Gastroesophageal sphincter (tissue), 4 donors: ENCODE results near the gene UBE2E3. TPM values are rescaled to one million over a fixed set of nuclear protein-coding genes. Genes with fewer than 3 reads are reported as not detected.

Experiments
- ATAC-seq: fragments of 150-250 bp; one replicate; pipeline ENCODE4 v1.9.1; 2016; ENCODE audit warnings: mild to moderate bottlenecking, moderate library complexity
- H3K27ac ChIP-seq, 4 donors: fragments of 200-600 bp; sonication (generic) in 3 of 4; 1 replicate in 3 of 4; 2 replicates in 1 of 4; pipeline ENCODE4 v1.5.1; 2016 to 2019
- H3K27me3 ChIP-seq: fragments of 200-600 bp; sonication (generic); one replicate; pipeline ENCODE4 v1.5.1; 2019
- H3K36me3 ChIP-seq, 2 donors: fragments of 200-600 bp; sonication (generic); one replicate each; pipeline ENCODE4 v1.5.1; 2019; ENCODE audit warnings: control low read depth in 1 of 2
- H3K4me1 ChIP-seq, 3 donors: fragments of 200-600 bp; sonication (generic); 1 replicate in 2 of 3; 2 replicates in 1 of 3; pipeline ENCODE4 v1.5.1; 2016 to 2019; ENCODE audit warnings: control low read depth in 2 of 3
- H3K4me3 ChIP-seq, 2 donors: fragments of 200-600 bp; sonication (generic); one replicate each; pipeline ENCODE4 v1.5.1; 2019; ENCODE audit warnings: mild to moderate bottlenecking in 1 of 2, moderate library complexity in 1 of 2
- H3K9me3 ChIP-seq, 3 donors: fragments of 200-600 bp; sonication (generic); one replicate each; pipeline ENCODE4 v1.5.1; 2017 to 2019; ENCODE audit warnings: control low read depth in 2 of 3
- EP300 ChIP-seq: sonication (generic); formaldehyde crosslinking; IDR thresholded peaks from one replicate; pipeline ENCODE4 v1.6.1; 2017; ENCODE audit warnings: antibody characterized with exemption, mild to moderate bottlenecking
- POLR2A ChIP-seq, 2 donors: fragments of 450-650 bp; IDR thresholded peaks; one replicate each; pipeline ENCODE4 v1.6.1; 2017; ENCODE audit warnings: antibody characterized with exemption in 2 of 2, mild to moderate bottlenecking in 2 of 2, moderate library complexity in 1 of 2
- POLR2AphosphoS5 ChIP-seq: sonication (generic); formaldehyde crosslinking; IDR thresholded peaks from one replicate; pipeline ENCODE4 v1.6.1; 2017; ENCODE audit warnings: antibody characterized with exemption
- WGBS, 2 donors: methylation state at CpG; one replicate each; pipeline ENCODE4 v1.1.5; 2018; ENCODE audit warnings: low coverage in 1 of 2; 5-methylcytosine and 5-hydroxymethylcytosine counted together
- total RNA-seq, 4 donors: library from RNA; depleted of rRNA; stranded (reverse); fragments of >200 nt; gene quantifications; one replicate each; pipeline ENCODE4 v1.1.0, GENCODE V29; 2016
- TF ChIP-seq, protein P1 (sequence below), 4 experiments: fragments of 200-600 bp in 2 of 4; fragments of 450-650 bp in 2 of 4; sonication (generic) in 1 of 4; IDR thresholded peaks; one replicate each; pipeline ENCODE4 v1.5.1; 2017 to 2019; ENCODE audit warnings: antibody characterized with exemption in 4 of 4, mild to moderate bottlenecking in 2 of 4, moderate library complexity in 2 of 4

UBE2E3 gene
- total RNA-seq, 4 donors from 2014 or later, result 29.9 to 53.5 (median 42.2) TPM

DNA sequence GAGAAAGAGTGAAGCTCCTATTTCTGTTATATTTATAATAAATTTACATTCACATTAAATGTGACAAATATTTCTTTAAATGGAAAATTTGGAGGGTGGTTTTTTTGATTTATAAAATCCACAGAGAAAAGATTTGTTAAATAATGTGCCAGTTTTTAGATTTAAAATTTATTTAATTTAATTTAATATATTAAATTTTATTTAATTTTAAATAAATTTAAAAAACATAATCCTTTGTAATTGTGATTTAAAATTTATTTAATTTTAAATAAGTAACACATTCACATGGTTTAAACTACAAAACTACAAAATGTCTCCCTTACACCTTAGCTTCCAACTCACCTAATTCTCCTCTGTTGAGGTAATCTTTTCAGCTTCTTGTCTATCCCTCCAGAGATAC, 123.3 kb downstream of the UBE2E3 start:
- Histone ChIP-seq H3K4me1 (no peaks in the 10 kb centered on the region), H3K27me3 (no peaks in the 10 kb centered on the region), H3K27ac (no peak overlapping the region), H3K36me3 (no peaks in the 10 kb centered on the region), H3K9me3 (no peaks in the 10 kb centered on the region), H3K4me3 (no peak overlapping the region)
- TF ChIP-seq POLR2AphosphoS5 (no peak), EP300 (no peak), POLR2A (IDR thresholded peaks at IDR 0.05) (no peak)
- TF ChIP-seq, protein P1, sequence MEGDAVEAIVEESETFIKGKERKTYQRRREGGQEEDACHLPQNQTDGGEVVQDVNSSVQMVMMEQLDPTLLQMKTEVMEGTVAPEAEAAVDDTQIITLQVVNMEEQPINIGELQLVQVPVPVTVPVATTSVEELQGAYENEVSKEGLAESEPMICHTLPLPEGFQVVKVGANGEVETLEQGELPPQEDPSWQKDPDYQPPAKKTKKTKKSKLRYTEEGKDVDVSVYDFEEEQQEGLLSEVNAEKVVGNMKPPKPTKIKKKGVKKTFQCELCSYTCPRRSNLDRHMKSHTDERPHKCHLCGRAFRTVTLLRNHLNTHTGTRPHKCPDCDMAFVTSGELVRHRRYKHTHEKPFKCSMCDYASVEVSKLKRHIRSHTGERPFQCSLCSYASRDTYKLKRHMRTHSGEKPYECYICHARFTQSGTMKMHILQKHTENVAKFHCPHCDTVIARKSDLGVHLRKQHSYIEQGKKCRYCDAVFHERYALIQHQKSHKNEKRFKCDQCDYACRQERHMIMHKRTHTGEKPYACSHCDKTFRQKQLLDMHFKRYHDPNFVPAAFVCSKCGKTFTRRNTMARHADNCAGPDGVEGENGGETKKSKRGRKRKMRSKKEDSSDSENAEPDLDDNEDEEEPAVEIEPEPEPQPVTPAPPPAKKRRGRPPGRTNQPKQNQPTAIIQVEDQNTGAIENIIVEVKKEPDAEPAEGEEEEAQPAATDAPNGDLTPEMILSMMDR (IDR thresholded peaks at IDR 0.05), result no peak
- no peak for ATAC-seq

DNA sequence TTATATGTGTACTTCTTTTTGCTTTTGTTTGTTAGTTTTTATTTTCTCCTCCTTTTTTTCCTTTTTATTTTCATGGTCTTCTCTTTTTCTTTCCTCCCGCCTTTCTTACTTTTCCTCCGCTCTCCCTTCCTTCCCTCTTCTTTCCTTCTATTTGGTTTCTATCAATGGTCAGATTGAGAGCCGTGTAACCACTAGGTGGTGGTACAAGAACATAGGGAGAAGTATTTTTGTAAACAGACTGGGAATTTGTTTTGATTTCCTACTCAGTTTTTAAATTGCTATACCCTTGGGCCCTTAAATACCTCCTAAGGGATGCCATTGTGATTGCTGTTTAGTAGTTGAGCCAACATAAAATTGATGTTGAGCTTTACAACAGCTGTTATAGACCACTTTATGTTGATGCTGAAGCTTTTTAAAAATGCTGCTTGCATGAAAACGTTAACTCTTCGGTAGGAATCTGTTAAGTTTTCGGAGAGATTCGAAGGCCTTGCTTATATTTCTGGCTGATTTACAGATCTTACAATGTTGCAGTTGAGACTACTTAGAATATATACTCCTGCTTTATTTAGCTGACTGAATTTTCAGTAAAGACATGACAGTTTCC, 124.2 kb downstream of the UBE2E3 start:
- H3K27ac ChIP-seq, result no peak overlapping the region
- no peaks in the 10 kb centered on the region for H3K9me3 ChIP-seq
- H3K4me3 ChIP-seq, result no peak overlapping the region
- H3K4me1 ChIP-seq, result no peaks in the 10 kb centered on the region
- ATAC-seq, result no peak
- TF ChIP-seq POLR2AphosphoS5, result no peak
- TF ChIP-seq, protein P1 (IDR thresholded peaks at IDR 0.05), result peak in 3 of 4 experiments; percentile 46 to 59 (median 47)
- no peaks in the 10 kb centered on the region for H3K36me3 ChIP-seq
- H3K27me3 ChIP-seq, result no peaks in the 10 kb centered on the region
- WGBS, 2 donors, result 50 to 54% methylated on average over 6 to 7 of the region's 7 CpGs

DNA sequence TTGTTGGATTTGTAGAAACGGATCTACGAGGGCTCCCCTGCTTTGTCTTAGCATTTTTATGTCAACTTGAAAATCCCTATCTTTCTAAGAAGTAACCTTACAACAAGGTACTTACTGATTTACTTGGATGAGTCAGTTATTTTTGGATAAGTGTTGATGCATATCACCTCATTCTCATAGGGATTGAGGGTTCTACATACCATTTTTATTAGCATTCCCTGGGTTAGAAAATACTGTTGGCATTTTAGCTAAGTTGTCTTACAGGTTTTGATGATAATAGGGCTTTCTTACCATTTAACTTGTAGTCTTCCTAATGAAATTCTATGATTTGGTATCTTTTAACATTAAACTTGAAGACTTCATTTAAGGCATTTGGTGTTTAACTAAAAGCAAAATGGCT, 125.2 kb downstream of the UBE2E3 start:
- no peaks in the 10 kb centered on the region for H3K36me3 ChIP-seq
- 50 to 66% methylated on average over 2 of the region's 2 CpGs for WGBS, 2 donors
- no peak for ATAC-seq
- H3K4me3 ChIP-seq, result no peak overlapping the region
- TF ChIP-seq, protein P1 (IDR thresholded peaks at IDR 0.05), result no peak
- TF ChIP-seq EP300 (no peak), POLR2A (IDR thresholded peaks at IDR 0.05) (no peak), POLR2AphosphoS5 (no peak)
- no peaks in the 10 kb centered on the region for H3K27me3 ChIP-seq
- H3K27ac ChIP-seq, result no peak overlapping the region
- H3K4me1 ChIP-seq, result no peaks in the 10 kb centered on the region
- no peaks in the 10 kb centered on the region for H3K9me3 ChIP-seq

DNA sequence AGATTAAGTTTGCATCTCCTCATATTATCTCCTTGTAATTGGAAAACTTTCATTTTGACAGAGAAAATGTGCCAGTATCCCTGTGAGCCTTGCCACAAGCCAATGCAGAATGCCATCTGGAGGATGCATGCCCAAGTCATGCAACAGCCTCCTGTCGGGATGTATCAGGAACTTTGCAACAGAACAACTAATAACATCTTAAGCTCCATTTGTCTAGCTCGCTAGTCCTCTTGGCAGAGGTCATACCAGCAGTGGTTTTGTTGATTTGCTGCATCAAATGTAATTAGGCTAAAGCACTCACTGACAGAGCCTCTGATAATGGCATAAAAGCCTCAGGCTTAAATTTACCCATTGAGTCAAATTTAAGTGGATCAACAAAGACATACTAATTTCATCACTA, 125.8 kb downstream of the UBE2E3 start:
- 80 to 100% methylated on average over 1 of the region's 2 CpGs for WGBS, 2 donors
- no peak for TF ChIP-seq POLR2A (IDR thresholded peaks at IDR 0.05)
- no peak for TF ChIP-seq POLR2AphosphoS5
- no peak for TF ChIP-seq EP300
- TF ChIP-seq, protein P1 (IDR thresholded peaks at IDR 0.05), result no peak
- Histone ChIP-seq H3K27ac (no peak overlapping the region), H3K9me3 (no peaks in the 10 kb centered on the region), H3K27me3 (no peaks in the 10 kb centered on the region), H3K4me1 (no peaks in the 10 kb centered on the region), H3K4me3 (no peak overlapping the region), H3K36me3 (no peaks in the 10 kb centered on the region)
- no peak for ATAC-seq

DNA sequence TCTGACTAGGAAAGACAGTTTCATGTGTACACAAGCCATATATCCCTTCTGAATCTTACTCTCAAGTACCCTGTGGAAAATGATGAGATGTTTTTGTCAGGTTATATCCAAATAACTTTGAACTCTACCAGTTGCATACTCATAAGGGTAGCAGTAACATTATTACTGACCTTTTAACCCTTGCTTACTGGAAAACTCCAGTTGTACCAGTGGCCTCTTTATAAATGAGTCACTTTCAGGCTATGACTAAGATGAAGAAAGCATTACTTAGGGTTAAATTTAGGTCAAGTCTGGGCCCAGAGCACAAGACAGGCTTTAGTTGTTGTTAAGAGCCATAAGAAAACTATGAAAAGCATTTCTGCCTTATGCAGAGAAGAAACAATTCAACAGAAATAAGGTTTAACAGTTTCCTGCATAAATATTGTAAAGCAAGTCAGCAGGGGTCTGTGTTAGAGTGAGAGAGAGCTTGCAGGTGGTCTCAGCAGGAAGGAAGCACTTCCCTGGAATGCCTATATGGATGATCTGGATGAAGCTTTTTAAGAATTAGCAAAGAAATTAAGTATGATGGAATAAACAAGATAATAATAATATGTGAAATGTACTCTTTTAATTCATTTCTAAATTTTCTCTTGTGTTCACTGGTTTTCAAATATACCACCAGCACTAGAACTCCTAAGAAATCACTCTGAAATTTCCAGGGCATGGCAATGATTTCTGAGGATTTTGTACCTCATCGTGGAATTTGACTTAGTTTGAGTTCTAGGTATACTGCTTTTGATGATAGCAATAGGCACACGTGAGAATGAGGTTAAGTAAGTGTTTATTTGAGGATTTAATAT, 126.6 kb downstream of the UBE2E3 start:
- Histone ChIP-seq H3K36me3 (no peaks in the 10 kb centered on the region), H3K27ac (no peak overlapping the region), H3K9me3 (no peaks in the 10 kb centered on the region), H3K4me1 (no peaks in the 10 kb centered on the region), H3K4me3 (no peak overlapping the region), H3K27me3 (no peaks in the 10 kb centered on the region)
- WGBS, 2 donors, result 50 to 65% methylated on average over 2 of the region's 2 CpGs
- ATAC-seq, result no peak
- TF ChIP-seq POLR2A (IDR thresholded peaks at IDR 0.05) (no peak), POLR2AphosphoS5 (no peak), EP300 (no peak)
- TF ChIP-seq, protein P1 (IDR thresholded peaks at IDR 0.05), result no peak
